B cell (primary cell): ENCODE measurements around the gene KBTBD12. TPM values are rescaled to one million over a fixed set of nuclear protein-coding genes. Genes with fewer than 3 reads are reported as not detected.

ENCODE experiments used
- ATAC-seq: fragments of 200-7000 bp; cut with Tn5 transposase; one replicate; pipeline ENCODE4 v1.10.0; 2021; ENCODE audit warnings: low read depth, mild to moderate bottlenecking, moderate number of reproducible peaks, moderate library complexity
- CTCF ChIA-PET: fragments of 350-600 bp; sonication (Branson Sonifier 250); formaldehyde crosslinking; loops from one replicate; lab custom pipeline; 2021; ENCODE audit warnings: antibody characterized with exemption, inconsistent platforms; lab: Charles Lee
- POLR2A ChIA-PET: fragments of 350-600 bp; sonication (Branson Sonifier 250); formaldehyde crosslinking; loops from one replicate; lab custom pipeline; 2021; ENCODE audit warnings: antibody characterized with exemption; lab: Charles Lee
- DNase-seq: peaks from one replicate; pipeline ENCODE4 v3.0.0; 2013
- H2AFZ ChIP-seq: 2 replicates; pipeline ENCODE4 v1.6.1; 2012; ENCODE audit warnings: mild to moderate bottlenecking, low read depth, low read length; ENCODE audit not compliant: insufficient read depth, poor library complexity, severe bottlenecking
- H3K27ac ChIP-seq, 2 donors: 1 replicate in 1 of 2; 2 replicates in 1 of 2; pipeline ENCODE4 v1.5.1; 2012 to 2013; ENCODE audit warnings: low read length in 2 of 2, mild to moderate bottlenecking in 2 of 2, moderate library complexity in 1 of 2
- H3K27me3 ChIP-seq, 4 experiments: fragments of 200-600 bp in 1 of 4; sonication (generic) in 1 of 4; replicated peaks in 1 of 4; 1 replicate in 2 of 4; 2 replicates in 2 of 4; pipeline versions ENCODE4 v1.6.1 to v1.7.0; 2013 to 2016; ENCODE audit warnings: low read length in 3 of 4, mild to moderate bottlenecking in 2 of 4, mixed read lengths in 1 of 4, moderate library complexity in 1 of 4; ENCODE audit not compliant: insufficient read depth in 4 of 4, control insufficient read depth in 3 of 4; ENCODE audit errors: control extremely low read depth in 1 of 4
- H3K36me3 ChIP-seq, 2 experiments: replicated peaks in 1 of 2; 1 replicate in 1 of 2; 2 replicates in 1 of 2; pipeline versions ENCODE4 v1.6.1 to v1.7.1; 2013; ENCODE audit warnings: low read length in 1 of 2; ENCODE audit not compliant: insufficient read depth in 2 of 2, control insufficient read depth in 1 of 2; ENCODE audit errors: control extremely low read depth in 1 of 2, extremely low read depth in 1 of 2
- H3K4me1 ChIP-seq, 2 donors: fragments of 200-600 bp in 1 of 2; sonication (generic) in 1 of 2; 1 replicate in 1 of 2; 2 replicates in 1 of 2; pipeline versions ENCODE4 v1.5.1 to v1.6.1; 2013 to 2017; ENCODE audit warnings: low read length in 2 of 2; ENCODE audit not compliant: control insufficient read depth in 2 of 2, insufficient read depth in 2 of 2
- H3K4me2 ChIP-seq: replicated peaks from 2 replicates; pipeline ENCODE3; 2012; ENCODE audit warnings: mild to moderate bottlenecking, low read depth, low read length; ENCODE audit not compliant: poor library complexity, severe bottlenecking
- H3K4me3 ChIP-seq, 5 experiments: fragments of 200-600 bp in 1 of 5; sonication (generic) in 1 of 5; 1 replicate in 3 of 5; 2 replicates in 2 of 5; pipeline versions ENCODE4 v1.5.1 to v1.7.0; 2011 to 2016; ENCODE audit warnings: low read length in 4 of 5, mild to moderate bottlenecking in 4 of 5, low read depth in 2 of 5, control low read depth in 1 of 5, moderate library complexity in 1 of 5; ENCODE audit not compliant: insufficient read depth in 1 of 5; ENCODE audit errors: control extremely low read depth in 1 of 5, extremely low read depth in 1 of 5
- H3K79me2 ChIP-seq: fragments of 200-600 bp; sonication (generic); one replicate; pipeline ENCODE4 v1.6.0; 2016; ENCODE audit warnings: low read length; ENCODE audit not compliant: control insufficient read depth, insufficient read depth
- H3K9ac ChIP-seq: fragments of 200-600 bp; sonication (generic); 2 replicates; pipeline ENCODE4 v1.6.1; 2017; ENCODE audit warnings: mild to moderate bottlenecking, low read length, moderate library complexity
- H3K9me3 ChIP-seq, 3 donors: one replicate each; pipeline versions ENCODE4 v1.6.1 to v1.7.1; 2013; ENCODE audit warnings: low read length in 2 of 3; ENCODE audit not compliant: control insufficient read depth in 2 of 3, insufficient read depth in 1 of 3; ENCODE audit errors: control extremely low read depth in 1 of 3
- H4K20me1 ChIP-seq: 2 replicates; pipeline ENCODE4 v1.6.0; 2012; ENCODE audit warnings: mild to moderate bottlenecking, low read length; ENCODE audit not compliant: insufficient read depth, control insufficient read depth, poor library complexity, severe bottlenecking
- H3K27ac Mint-ChIP-seq: one replicate; pipeline ENCODE4 v1.8.0; 2021; ENCODE audit warnings: mixed read lengths
- H3K27me3 Mint-ChIP-seq: one replicate; pipeline ENCODE4 v1.8.0; 2021; ENCODE audit warnings: mixed read lengths
- H3K4me1 Mint-ChIP-seq: one replicate; pipeline ENCODE4 v1.8.0; 2021; ENCODE audit warnings: mixed read lengths
- H3K4me3 Mint-ChIP-seq: one replicate; pipeline ENCODE4 v1.8.0; 2021; ENCODE audit warnings: mixed read lengths
- H3K9me3 Mint-ChIP-seq: one replicate; pipeline ENCODE4 v1.8.0; 2022; ENCODE audit warnings: mixed read lengths; ENCODE audit not compliant: insufficient read depth
- EZH2 ChIP-seq: IDR thresholded peaks from 2 replicates; pipeline ENCODE4 v1.6.1; 2012; ENCODE audit warnings: borderline replicate concordance, low read depth, mild to moderate bottlenecking, moderate library complexity, low read length; ENCODE audit not compliant: insufficient read depth, poor library complexity, severe bottlenecking
- WGBS: methylation state at CpG from one replicate; pipeline ENCODE4 v1.1.5; 2013; ENCODE audit warnings: missing lambda C conversion rate; ENCODE audit not compliant: insufficient coverage; 5-methylcytosine and 5-hydroxymethylcytosine counted together
- intact Hi-C: fragments of 100-400 bp; cut with micrococcal nuclease; formaldehyde crosslinking; loops from one replicate; pipeline ENCODE4 v1.10.0; 2022
- polyA plus RNA-seq: library from polyadenylated mRNA; depleted of rRNA; stranded (reverse); fragments of >200 nt; gene quantifications from 2 replicates; pipeline ENCODE4 v1.2.3, GENCODE V29; 2012
- total RNA-seq, 2 donors: library from RNA; stranded (reverse); fragments of 120-200 nt in 1 of 2; gene quantifications; 1 replicate in 1 of 2; 2 replicates in 1 of 2; pipeline versions ENCODE4 v1.2.3 to v1.2.4, GENCODE V29; 2013 to 2022
- TF ChIP-seq, protein P1 (sequence below): fragments of 200-600 bp; IDR thresholded peaks from one replicate; pipeline ENCODE4 v1.8.0; 2022; ENCODE audit warnings: antibody characterized with exemption, mild to moderate bottlenecking

Gene KBTBD12
- total and polyA plus RNA-seq, 2 donors (not counting 1 experiment from before 2014, with no cell fraction given) = 0.22 TPM; not detected in 1

DNA sequence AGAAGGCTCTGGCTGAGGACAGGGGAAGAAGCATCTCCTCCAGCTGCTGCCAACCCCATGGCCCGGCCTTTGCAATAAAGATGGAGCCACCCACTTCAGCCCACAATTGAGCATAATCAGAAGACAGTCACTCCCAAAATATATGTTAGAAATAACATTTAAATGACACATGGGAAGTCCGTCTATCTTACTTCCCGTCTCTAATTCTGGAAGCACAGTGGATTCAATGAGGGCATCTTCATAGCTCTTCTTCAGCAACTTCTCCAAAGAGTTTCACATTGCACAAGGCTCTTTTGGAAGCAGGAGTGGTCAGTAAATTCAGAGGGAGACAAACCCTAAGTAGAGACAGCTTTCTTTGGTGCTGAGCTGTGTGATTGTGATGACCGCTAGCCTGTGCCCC lies 70.2 kb downstream of the KBTBD12 start:
- H3K27ac ChIP-seq = no peak overlapping the region
- no peak overlapping the region for H3K4me3 ChIP-seq
- H3K36me3 ChIP-seq = no peaks in the 10 kb centered on the region
- intact Hi-C loops = no loop called here
- no peaks in the 10 kb centered on the region for H3K9me3 ChIP-seq
- peaks cover 9% of the 10 kb centered on the region for H3K27me3 Mint-ChIP-seq
- no peaks in the 10 kb centered on the region for H3K4me1 ChIP-seq
- H4K20me1 ChIP-seq = no peaks in the 10 kb centered on the region
- H3K27me3 ChIP-seq = no peaks in the 10 kb centered on the region
- no peak for DNase-seq
- H3K4me2 ChIP-seq = no peak overlapping the region
- no peak overlapping the region for H3K4me3 Mint-ChIP-seq
- no peak for TF ChIP-seq EZH2
- TF ChIP-seq, protein P1, sequence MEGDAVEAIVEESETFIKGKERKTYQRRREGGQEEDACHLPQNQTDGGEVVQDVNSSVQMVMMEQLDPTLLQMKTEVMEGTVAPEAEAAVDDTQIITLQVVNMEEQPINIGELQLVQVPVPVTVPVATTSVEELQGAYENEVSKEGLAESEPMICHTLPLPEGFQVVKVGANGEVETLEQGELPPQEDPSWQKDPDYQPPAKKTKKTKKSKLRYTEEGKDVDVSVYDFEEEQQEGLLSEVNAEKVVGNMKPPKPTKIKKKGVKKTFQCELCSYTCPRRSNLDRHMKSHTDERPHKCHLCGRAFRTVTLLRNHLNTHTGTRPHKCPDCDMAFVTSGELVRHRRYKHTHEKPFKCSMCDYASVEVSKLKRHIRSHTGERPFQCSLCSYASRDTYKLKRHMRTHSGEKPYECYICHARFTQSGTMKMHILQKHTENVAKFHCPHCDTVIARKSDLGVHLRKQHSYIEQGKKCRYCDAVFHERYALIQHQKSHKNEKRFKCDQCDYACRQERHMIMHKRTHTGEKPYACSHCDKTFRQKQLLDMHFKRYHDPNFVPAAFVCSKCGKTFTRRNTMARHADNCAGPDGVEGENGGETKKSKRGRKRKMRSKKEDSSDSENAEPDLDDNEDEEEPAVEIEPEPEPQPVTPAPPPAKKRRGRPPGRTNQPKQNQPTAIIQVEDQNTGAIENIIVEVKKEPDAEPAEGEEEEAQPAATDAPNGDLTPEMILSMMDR = no peak
- ATAC-seq = no peak
- no peak overlapping the region for H3K9ac ChIP-seq
- no peaks in the 10 kb centered on the region for H3K79me2 ChIP-seq
- no peak overlapping the region for H3K27ac Mint-ChIP-seq
- ChIA-PET POLR2A (no interaction called here), CTCF (no interaction called here)
- no peak overlapping the region for H2AFZ ChIP-seq
- H3K9me3 Mint-ChIP-seq = no peaks in the 10 kb centered on the region
- no peaks in the 10 kb centered on the region for H3K4me1 Mint-ChIP-seq
- 100% methylated on average over 1 of the region's 4 CpGs for whole genome bisulfite sequencing

- no peaks in the 10 kb centered on the region for H3K36me3 ChIP-seq
- no peaks in the 10 kb centered on the region for H3K9me3 ChIP-seq
- H3K27ac ChIP-seq = no peak overlapping the region
- no peaks in the 10 kb centered on the region for H3K79me2 ChIP-seq
- ATAC-seq = no peak
- CTCF ChIA-PET = no interaction called here
- H3K27me3 ChIP-seq = no peaks in the 10 kb centered on the region
- no peak for TF ChIP-seq EZH2
- TF ChIP-seq, protein P1 = no peak
- H3K4me3 ChIP-seq = no peak overlapping the region
- no peak overlapping the region for H2AFZ ChIP-seq
- no peak overlapping the region for H3K9ac ChIP-seq
- Mint-ChIP-seq H3K27me3 (peaks cover 9% of the 10 kb centered on the region), H3K9me3 (no peaks in the 10 kb centered on the region), H3K27ac (no peak overlapping the region), H3K4me3 (no peak overlapping the region), H3K4me1 (no peaks in the 10 kb centered on the region)
- no peak overlapping the region for H3K4me2 ChIP-seq
- no peak for DNase-seq
- H3K4me1 ChIP-seq = no peaks in the 10 kb centered on the region
- POLR2A ChIA-PET = no interaction called here
- no peaks in the 10 kb centered on the region for H4K20me1 ChIP-seq
- intact Hi-C loops = no loop called here
- 95% methylated on average over 12 of the region's 13 CpGs for WGBS
Measured at GRCh38 chr3:127985655-127986225, 70.7 kb downstream of the KBTBD12 start.
